HG02870 (cell line): ENCODE data around the gene ST7.

Experiments
- ATAC-seq: cut with Tn5 transposase; IDR thresholded peaks from one replicate; pipeline ENCODE4 v1.9.1; 2021; ENCODE audit warnings: mild to moderate bottlenecking, moderate library complexity; ENCODE audit not compliant: unreplicated experiment

Gene ST7

DNA sequence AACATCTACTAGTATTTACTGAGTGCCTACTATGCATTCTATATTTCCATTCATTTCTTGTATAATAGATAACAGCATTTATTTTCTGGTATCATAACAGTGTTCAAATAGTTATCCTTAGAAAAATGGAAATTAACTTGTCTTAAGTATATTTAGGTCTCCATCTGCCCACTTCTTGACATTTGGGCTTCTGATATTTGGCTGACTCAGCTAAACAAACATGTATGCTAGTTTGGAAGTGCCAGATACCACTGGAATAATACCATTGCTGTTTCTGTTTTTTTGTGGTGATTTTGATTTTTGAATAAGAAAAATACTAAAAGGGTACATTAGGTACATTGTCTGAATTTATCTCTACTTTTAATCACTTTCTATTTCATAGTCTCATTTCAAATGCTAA, 169.2 kb downstream of the ST7 start:
- no peak for ATAC-seq

DNA sequence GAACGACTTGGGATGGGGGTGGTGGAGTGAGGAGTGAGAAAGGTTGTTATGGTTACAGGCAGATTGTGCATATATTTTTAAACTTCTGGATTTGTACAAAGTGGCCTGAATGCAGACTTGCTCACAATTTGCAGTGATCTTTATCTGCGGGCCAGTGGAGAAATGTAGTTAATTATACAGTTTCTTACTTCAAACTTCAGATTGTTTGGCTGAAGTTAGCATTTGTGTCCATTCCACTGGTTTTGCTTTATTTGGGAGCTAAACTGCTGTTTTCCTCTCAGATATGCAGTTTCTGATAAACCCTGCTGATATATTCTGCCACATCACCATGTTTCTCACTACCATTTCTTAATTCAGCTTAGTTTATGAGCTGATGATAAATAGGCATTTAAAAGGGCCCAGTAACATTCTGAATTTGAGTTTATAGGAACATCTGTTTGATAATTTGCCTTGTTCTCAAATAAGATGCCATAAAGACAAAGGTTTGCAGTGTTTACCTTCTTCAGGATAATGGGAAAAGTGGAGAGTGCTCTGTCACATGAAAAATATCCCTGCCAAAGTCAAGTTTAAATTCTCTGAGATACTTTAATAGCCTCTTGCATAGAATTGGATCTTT, 170.1 kb downstream of the ST7 start:
- no peak for ATAC-seq

DNA sequence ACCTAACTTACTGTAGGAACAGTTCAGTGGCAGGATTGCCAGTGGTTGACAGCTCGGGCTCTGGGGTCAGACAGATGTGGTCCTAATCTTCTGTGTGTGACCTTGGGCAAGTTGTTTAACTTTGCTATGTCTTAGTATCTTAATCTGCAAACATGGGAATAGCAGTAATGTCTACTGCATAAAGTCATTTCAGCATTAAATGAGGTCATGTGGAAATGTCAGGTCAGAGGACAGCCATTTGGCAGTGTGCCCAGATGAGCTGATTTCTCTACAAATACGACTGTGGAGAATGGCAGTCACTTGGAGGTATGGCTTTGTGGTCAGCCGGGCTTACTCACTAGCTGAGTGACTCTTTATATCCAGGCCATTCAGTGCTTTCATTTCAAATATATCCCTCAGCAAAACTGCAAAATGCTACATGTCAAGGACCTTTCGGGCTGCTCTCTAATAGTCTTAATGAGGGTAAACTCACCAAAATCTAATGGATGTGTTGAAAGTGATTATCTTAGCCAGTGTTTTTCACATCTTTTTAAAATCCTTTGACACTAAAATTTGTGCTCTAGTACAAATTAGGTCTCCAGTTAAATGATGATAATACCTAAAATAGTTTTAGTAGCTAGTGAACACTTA, 171.4 kb downstream of the ST7 start:
- peak; percentile 90 for ATAC-seq

DNA sequence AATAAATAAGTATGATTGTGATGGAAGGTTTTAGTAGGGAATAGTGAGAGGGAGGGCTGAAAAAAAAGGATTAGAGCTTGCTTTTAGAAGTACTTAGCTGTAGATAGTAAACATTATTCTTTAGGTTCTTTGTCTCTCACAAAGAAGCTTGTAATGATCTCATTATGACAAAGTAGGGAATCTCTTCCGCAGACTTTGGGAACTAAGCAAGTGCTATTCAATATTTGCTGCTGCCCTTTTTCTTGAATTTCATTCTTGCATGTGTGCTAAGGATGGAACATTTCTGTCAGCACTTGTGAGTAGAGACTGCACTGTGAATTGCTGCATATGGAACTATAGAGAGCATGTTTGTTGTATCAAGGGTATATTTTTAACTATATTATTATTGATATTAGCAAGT, 173.4 kb downstream of the ST7 start:
- ATAC-seq: no peak

DNA sequence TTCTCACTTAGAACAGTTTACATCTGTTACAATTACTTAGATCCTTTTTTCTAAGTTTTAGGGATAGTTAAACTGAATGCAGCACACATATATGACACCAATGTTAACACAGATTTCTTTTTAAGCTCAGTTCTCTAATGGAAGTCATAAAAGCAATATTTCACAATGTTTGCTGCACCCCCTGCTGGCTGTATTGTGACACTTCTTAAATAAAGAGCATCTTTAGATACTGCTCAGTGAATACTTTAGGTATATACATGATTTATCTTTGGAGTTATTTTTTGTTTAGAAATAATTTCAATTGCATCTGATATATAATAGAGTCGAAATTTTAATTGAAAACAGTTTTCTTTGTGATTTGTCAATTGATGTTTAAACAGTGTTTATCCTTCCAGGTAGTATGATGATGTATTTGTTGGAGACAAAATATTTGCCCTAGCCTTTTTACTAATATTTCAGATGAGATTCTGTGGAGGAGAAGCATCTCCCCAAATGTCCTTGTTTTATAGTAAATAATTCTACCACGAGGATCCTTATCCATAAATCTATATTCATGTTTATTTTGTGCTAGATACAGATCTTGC, 174.4 kb downstream of the ST7 start:
- ATAC-seq: peak; percentile 48

DNA sequence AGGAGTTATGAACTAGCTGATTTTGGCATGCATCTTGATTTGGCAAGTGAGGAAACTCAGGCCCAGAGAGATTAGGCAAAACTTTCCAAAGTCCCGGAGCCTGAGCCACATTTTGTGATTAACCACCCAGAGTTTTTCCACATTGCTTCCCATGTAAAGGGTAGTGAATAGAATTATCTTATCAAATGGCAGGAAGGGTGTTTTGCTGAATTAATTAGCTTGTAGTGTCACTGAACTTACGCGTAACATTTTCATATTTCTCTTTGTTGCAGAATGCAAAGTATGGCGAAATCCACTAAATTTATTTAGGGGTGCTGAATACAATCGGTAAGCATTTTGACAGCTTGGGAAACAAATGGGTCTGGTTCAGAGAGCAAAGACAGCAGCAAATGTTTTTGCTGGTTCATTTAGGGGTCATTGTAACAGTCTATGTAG, 176.2 kb downstream of the ST7 start:
- no peak for ATAC-seq

DNA sequence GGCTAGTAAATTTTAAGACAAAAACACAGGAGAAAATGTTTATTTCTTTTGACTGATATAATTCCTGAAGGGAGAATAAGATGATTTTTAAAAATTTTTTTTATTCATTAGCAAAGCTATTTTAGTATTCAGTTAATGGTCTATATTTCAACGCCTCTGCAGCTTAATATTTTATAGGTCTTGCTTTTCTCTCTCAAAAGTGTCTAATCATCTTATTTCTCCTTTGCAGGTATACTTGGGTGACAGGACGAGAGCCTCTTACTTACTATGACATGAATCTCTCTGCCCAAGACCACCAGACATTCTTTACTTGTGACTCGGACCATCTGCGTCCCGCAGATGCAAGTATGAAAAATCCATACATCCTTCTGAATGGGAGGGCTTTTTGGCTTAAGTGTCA, 177.0 kb downstream of the ST7 start:
- no peak for ATAC-seq

DNA sequence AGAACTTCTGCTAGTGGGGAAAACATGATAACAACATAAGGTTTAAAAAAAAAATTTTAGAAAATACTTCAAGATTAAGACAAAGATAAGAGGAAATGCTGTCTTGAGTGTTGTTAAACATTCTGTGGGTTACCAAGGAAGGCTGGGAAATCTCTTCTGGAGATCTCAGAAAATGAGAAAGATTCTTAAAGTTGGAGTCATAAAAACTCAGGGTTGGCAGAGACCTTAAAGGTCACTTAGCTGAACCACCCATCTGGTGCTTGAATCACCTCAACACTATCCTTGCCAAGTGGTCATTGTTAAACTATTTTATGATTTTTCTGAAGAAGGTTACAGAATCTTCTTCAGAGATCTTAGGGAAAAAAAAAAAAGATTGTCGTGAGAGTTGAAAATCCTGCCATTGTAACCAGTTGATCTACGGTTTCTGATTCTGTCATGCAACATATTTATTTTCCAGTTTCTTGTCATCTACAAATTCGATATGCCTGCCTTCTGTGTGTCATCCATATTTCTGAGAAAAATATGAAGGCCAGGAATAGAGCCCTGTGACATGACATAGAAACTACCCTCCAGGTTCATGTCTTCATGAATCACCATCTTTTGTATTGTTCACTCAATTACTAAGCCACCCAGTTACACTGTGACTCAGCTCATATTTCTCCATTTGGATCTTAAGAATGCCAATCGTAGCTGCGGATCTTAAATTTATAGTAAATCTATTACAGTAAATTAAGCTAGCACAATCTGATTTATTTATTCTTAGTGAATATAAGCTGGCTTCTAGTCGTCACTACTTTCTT, 179.2 kb downstream of the ST7 start:
- no peak for ATAC-seq

DNA sequence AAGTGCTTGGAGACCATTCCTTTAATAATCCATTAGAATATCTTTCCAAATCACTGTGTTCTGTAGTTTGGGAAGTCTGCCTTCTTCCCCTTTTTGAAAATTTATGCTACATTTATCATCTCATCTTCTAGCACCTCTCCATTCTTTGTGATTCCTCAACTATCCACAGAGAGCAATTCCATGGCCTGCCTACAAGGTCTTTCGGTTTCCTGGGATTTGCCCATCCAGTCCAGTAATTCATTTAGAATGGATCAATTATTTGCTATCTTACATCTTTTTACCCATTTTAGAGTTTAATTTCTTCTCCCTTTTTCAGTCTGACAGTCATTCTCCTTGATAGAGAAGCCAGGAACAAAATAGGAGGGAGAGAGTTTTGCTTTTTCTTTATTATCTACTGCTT, 179.8 kb downstream of the ST7 start:
- ATAC-seq: no peak

DNA sequence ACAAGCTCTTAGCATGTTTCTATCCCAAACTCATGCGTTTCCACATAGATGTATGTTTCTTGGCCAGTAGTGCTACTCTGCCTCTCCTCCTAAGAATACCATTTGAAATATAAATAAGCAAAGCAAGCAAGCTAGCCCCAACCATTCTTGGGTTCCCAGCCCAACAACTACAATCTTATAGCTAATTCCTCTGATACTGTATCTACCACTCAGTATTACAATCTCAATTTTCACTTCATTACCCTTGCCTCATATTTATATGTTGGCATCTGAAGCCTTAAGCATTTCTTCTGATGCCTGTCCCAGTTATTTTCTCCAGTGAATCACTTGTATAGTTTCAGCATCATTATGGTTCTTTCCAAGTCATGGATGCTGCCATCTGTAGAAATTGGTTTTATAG, 181.1 kb downstream of the ST7 start:
- ATAC-seq: no peak

DNA sequence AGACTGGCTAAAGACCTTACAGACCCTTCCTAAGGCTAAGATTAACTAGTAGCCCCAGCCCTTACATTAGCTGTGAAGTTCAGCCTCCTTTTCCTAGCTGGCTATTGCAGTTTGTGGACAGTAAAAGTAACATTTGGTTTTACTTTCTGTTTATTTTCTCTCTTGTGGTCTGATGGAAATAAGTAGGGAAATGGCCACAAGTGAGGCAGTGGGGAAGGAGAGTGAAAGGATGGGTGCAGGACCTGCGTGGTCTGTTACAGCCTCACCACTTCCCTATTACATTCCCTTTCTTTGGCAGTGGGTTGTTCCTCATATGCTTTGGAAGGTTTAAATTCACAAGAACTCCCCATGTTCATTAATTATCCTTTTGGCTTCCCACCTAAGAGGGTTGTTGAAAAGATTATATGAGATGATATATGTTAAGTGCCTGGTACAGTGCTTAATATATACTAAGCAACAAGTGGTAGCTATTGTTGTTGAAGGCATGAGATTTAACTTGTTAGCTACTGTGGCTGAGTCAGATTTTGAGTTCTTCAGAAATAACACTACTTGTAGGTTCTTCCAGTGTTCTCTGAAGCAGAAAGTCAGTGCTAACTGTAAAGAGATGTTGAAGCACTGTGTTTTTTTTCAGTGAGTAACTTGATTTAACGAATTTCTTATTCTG, 181.7 kb downstream of the ST7 start:
- peak; percentile 61 for ATAC-seq

DNA sequence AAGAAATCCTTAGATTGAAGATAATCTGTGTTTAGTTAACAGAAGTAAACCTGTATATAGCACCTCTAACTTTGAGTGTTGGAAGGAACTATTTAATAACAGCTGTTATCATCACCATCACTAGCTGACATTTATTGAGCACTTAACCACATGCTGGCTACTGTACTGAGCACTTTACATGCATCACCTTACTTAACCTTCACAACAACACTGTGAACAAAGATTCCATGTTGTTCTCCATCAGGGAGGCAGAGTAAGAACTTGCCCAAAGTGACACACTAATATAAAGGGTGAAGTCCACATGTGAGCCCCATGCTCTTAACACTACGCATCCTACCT, 182.2 kb downstream of the ST7 start:
- peak; percentile 16 for ATAC-seq

DNA sequence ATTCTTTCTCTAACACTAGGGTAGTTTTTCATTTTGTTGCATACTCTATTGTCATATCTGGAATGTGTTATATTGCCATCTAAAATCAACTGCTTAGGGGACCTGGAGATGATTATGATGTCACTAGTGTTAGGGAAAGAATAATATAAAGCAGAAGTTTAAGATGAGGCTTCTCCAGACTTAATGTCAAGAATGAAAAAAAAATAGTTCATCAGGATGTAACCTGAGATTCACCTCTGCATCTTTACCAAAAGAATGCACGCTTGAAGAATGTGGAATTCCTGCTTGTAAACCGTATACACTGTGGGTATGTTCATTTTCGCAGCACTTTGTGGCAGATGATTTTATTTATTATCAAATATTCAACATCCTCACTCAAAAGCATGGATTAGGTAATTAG, 184.6 kb downstream of the ST7 start:
- no peak for ATAC-seq

DNA sequence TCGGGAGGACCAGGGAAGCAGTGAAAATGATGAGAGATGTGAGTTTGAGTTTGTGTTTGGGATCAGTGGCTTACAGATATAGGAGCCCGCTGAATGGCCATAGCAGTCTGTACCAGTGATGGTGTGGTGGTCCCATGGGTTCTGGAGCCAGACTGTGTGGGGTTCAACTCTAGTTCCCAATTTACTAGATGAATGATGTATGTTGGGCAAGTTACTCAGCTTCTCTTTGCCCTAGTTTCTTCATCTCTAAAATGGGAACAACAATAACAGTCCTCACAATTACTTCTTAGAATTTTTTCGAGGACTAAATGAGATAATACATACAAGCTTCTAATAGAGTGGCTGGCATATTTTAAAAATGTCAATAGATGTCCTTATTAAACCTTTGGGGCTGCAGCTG, 185.2 kb downstream of the ST7 start:
- ATAC-seq: no peak

DNA sequence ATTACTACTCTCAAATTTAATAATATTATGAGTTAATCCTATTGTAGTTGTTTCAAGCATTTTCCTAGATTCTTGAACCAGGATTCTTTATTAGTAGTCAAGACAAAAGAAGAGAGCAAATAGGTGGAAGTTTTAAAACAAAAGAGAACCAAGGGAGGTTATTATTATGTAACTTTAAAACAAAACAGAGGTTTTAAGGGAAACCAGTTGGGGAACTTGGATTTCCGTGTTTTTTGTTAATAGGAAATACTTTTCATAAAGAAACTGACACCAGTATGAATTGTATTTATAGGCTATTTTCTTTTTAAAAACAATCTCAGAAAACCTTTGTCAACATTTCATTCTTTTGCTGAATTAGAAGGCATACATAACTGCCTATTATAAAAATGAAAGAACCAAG, 185.7 kb downstream of the ST7 start:
- no peak for ATAC-seq

DNA sequence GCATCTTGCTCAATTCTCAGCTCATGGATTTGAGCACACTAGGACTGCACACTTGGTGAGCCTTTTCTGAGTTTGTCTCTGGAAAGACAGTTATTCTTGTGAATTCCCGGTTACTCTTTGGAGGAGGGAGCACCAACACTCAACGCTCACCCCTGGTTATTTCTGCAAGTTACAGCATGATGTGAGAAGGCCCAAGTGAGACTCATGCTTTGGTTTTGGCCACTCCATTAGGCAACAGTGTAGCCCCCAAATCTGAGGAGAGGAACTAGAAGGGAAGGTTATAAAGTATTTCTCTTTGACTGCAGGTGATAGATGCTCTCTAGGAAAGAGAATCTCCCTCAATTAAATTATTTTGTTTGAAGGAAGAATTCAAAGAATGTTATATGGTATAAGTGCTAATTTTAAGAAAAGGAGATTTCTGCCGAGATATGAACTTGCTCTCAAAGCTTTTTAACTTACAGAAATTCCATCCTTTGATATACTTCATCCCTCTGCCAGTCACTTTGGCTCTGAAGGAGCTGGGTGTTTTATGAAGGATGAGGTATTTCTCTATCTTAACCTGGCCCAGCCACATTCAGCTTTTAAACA, 186.2 kb downstream of the ST7 start:
- no peak for ATAC-seq

DNA sequence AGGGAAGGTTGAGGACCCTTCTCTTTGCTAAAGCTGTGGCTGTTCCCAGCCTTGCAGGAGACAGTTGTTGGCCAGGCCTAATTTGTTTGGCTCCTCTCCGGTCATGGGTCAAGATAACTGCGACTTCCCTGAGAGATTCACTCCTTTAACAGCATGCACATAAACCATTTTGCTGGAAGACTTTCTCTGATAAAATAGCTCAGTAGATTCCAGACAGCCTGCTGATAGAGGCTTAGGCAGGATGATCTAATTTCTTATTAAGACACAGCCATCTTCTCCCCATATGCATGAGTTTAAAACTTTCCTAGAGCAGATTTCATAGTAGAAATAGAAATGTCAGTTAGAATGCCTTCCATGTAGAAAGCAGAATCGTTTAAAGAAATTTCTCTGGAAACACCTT, 187.6 kb downstream of the ST7 start:
- ATAC-seq: no peak

DNA sequence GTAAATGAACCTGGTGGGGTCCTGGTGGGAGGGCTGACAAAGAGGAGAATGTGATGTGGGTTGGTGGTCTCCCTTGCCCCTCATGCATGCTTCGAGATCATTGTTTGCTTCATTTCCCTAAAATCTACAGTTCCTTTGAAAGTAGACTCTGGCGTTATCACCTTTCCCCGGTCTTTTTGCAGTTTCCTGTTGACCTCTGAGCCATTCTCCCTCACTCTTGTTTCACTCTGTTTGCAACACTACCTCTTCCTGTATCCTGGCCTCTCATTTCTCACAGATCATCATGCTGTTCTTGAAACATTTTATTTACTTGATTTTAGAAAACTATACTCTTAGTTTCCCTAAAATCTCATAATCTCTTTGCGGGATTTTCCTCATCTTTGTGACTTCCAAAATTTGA, 189.8 kb downstream of the ST7 start:
- ATAC-seq: no peak

DNA sequence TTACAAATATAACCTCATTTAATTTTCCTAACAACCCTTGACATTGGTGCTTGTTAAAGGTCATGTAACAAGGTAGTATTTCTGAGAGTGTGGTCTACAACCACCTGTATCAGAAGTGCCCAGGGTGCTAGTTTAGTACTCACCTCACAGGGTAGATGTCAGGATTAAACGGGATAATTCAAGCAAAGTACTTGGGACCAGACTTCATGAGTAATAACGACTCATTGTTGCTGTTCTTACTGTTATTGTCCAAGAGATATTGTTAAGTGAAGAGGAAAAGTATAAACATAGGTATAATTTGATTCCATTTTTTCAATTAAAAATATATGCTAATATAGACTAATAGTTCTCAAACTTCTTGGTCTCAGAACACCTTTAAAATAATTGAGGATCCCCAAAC, 190.3 kb downstream of the ST7 start:
- no peak for ATAC-seq

DNA sequence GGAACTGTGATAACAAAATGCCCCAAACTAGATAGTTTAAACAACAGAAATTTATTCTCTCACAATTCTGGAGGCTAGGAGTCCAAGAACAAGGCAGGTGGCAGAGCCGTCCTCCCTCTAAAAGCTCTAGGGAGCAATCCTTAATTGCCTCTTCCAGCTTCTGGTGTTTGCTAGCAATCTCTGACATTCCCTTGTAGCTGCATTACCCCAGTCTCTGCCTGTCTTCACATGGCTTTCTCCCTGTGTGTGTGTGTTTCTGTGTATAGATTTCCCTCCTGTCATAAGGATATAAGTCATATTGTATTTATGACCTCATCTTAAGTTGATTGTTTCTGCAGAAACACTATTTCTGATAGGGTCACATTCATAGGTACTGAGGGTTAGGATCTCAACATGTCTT, 192.0 kb downstream of the ST7 start:
- ATAC-seq: no peak

DNA sequence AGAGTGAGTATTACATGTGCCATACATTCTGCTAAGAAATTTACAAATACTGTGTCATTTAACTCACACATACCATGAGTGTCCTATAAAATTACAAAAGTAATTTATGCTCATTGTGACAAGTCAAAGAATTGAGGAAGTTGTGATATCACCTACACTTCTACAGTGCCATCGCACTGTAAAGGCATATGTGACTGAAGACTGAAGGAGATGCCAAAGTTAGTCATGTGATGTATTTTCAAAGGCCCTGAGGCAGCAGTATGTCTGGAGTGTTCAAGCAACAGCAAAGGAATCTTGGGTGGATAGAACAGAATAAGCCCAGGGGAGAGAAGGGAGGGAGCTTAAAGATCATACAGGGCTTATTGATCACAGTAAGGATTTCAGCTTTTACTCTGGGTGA, 192.8 kb downstream of the ST7 start:
- ATAC-seq: no peak
